Measurements from ENCODE around the gene ING2. TPM values are rescaled to one million over a fixed set of nuclear protein-coding genes. Genes with fewer than 3 reads are reported as not detected.

The ING2 gene
- total RNA-seq, 1 donor from 2014 or later = 5.9 TPM

- H3K4me1 ChIP-seq = no peaks in the 10 kb centered on the region
- H3K4me3 ChIP-seq = no peak overlapping the region
- H3K27ac ChIP-seq (replicated peaks) = no peak overlapping the region
- intact Hi-C loops (cut with micrococcal nuclease) = no loop called here
- no peaks in the 10 kb centered on the region for H3K9me3 ChIP-seq (replicated peaks)
- H3K27me3 ChIP-seq (ENCODE audit: low read depth) = peaks cover 32% of the 10 kb centered on the region
- no peak for DNase-seq
- TF ChIP-seq CTCF (IDR thresholded peaks at IDR 0.05; ENCODE audit: borderline replicate concordance) = no peak
- no peaks in the 10 kb centered on the region for H3K36me3 ChIP-seq
Measured at GRCh38 chr4:183554878-183555585, 50.2 kb downstream of the ING2 start.

DNA sequence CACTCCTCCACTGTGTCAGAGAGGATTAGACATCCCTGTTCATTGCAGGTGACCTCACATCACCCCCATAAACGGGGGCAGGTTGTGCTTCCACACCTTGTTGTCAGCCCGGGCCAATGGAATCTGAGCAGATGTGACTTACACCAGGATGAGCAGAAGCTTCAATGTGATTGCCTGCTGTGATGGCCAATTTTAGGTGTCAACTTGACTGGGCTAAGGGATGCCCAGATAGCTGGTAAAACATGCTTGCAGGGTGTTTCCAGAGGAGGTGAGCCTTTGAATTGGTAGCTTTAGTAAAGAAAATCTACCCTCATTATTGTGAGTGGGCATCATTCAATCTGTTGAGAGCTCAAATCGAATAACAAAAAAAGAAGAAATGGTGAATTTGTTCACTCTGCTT lies 52.1 kb downstream of the ING2 start:
- Histone ChIP-seq H3K4me3 (no peak overlapping the region), H3K27ac (replicated peaks) (no peak overlapping the region), H3K4me1 (no peaks in the 10 kb centered on the region), H3K9me3 (replicated peaks) (no peaks in the 10 kb centered on the region), H3K36me3 (no peaks in the 10 kb centered on the region), H3K27me3 (ENCODE audit: low read depth) (peaks cover 34% of the 10 kb centered on the region)
- intact Hi-C loops (cut with micrococcal nuclease) = no loop called here
- no peak for DNase-seq
- TF ChIP-seq CTCF (IDR thresholded peaks at IDR 0.05; ENCODE audit: borderline replicate concordance) = no peak

DNA sequence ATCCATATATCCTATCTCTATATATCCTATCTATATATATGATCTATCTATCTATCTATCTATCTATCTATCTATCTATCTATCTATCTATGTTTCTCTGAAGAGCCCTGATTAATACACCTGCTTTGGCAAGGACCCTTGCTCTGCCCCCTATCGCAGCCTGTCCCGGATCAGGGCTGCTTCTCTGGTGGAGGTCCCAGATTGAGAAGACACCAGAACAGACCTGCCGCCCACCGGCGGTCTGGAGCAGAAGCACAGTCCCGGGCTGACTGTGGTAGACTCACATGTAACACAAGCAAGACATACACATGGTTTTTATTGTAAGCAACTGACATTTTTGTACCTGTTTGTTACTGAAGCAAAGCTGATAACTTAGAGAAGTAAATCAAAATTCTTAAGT lies 52.8 kb downstream of the ING2 start:
- Histone ChIP-seq H3K27ac (replicated peaks) (no peak overlapping the region), H3K4me3 (no peak overlapping the region), H3K9me3 (replicated peaks) (no peaks in the 10 kb centered on the region), H3K27me3 (ENCODE audit: low read depth) (peaks cover 36% of the 10 kb centered on the region), H3K4me1 (no peaks in the 10 kb centered on the region), H3K36me3 (no peaks in the 10 kb centered on the region)
- no peak for DNase-seq
- intact Hi-C loops (cut with micrococcal nuclease) = no loop called here
- TF ChIP-seq CTCF (IDR thresholded peaks at IDR 0.05; ENCODE audit: borderline replicate concordance) = no peak

- TF ChIP-seq CTCF (IDR thresholded peaks at IDR 0.05; ENCODE audit: borderline replicate concordance) = no peak
- intact Hi-C loops (cut with micrococcal nuclease) = no loop called here
- H3K27ac ChIP-seq (replicated peaks) = no peak overlapping the region
- H3K9me3 ChIP-seq (replicated peaks) = no peaks in the 10 kb centered on the region
- peaks cover 41% of the 10 kb centered on the region for H3K27me3 ChIP-seq (ENCODE audit: low read depth)
- no peaks in the 10 kb centered on the region for H3K4me1 ChIP-seq
- DNase-seq = no peak
- H3K36me3 ChIP-seq = no peaks in the 10 kb centered on the region
- no peak overlapping the region for H3K4me3 ChIP-seq
Measured at GRCh38 chr4:183558873-183559272, 54.0 kb downstream of the ING2 start.

- no peaks in the 10 kb centered on the region for H3K36me3 ChIP-seq
- H3K9me3 ChIP-seq (replicated peaks) = no peaks in the 10 kb centered on the region
- no peak overlapping the region for H3K4me3 ChIP-seq
- intact Hi-C loops (cut with micrococcal nuclease) = no loop called here
- no peak for TF ChIP-seq CTCF (IDR thresholded peaks at IDR 0.05; ENCODE audit: borderline replicate concordance)
- peaks cover 53% of the 10 kb centered on the region for H3K27me3 ChIP-seq (ENCODE audit: low read depth)
- H3K27ac ChIP-seq (replicated peaks) = no peak overlapping the region
- DNase-seq = no peak
- no peaks in the 10 kb centered on the region for H3K4me1 ChIP-seq
Measured at GRCh38 chr4:183561905-183562304, 57.0 kb downstream of the ING2 start.

Other genes with a start within 250 kb of the ING2 start
- not detected for gene CLDN22, start 184.8 kb upstream of the ING2 start, total RNA-seq
- gene CLDN24, start 182.6 kb upstream of the ING2 start, total RNA-seq = not detected
- gene CDKN2AIP, start 60.4 kb upstream of the ING2 start, total RNA-seq = 8.5 TPM
- 18.0 TPM for gene RWDD4, start 154.1 kb downstream of the ING2 start, total RNA-seq
- 20.5 TPM for gene TRAPPC11, start 154.2 kb downstream of the ING2 start, total RNA-seq